Stimulated activated CD4-positive, alpha-beta T cell treated with anti-CD3 and anti-CD28 coated beads, Interleukin-4, amount 100 ng/mL, for 48 hours (primary cell): Measurements from ENCODE around the gene GGN.
"Not testable (repeated sequence)": the region's sequence is repeated elsewhere in the genome, so short reads cannot be mapped to it uniquely, and the experiment has no call there.

ENCODE experiments used
- DNase-seq, 2 donors: peaks; one replicate each; pipeline ENCODE4 v3.0.0-alpha.2; 2020; ENCODE audit warnings: low read depth in 2 of 2

Gene GGN

GRCh38 chr19:38387550-38388348 is at the start of gene GGN:
Gene GGN (minus strand): TSS chr19:38388034. CDS start chr19:38387261, 773 bp downstream.
- peak; percentile 81 to 89 for DNase-seq

GRCh38 chr19:38437295-38437694 is 49.5 kb upstream of the GGN start:
- DNase-seq = no peak

GRCh38 chr19:38434549-38435051 is 46.8 kb upstream of the GGN start:
- DNase-seq = no peak

- peak; percentile 49 to 51 for DNase-seq
Measured at GRCh38 chr19:38433268-38433733, 45.5 kb upstream of the GGN start, which contains the start of gene RYR1. Gene RYR1 (plus strand): TSS chr19:38433691. CDS start chr19:38433830, 139 bp downstream.

- DNase-seq = no peak
Measured at GRCh38 chr19:38430931-38431330, 43.1 kb upstream of the GGN start.

GRCh38 chr19:38429811-38430156 is 42.0 kb upstream of the GGN start:
- no peak for DNase-seq

- peak in 1 of 2 donors; percentile 37 for DNase-seq
Measured at GRCh38 chr19:38429055-38429810, 41.4 kb upstream of the GGN start.

- peak; percentile 45 to 63 for DNase-seq
Measured at GRCh38 chr19:38427035-38427677, 39.3 kb upstream of the GGN start.

- DNase-seq = peak; percentile 36 to 43
Measured at GRCh38 chr19:38425810-38426466, 38.1 kb upstream of the GGN start, which contains the start of gene RASGRP4. Gene RASGRP4 (minus strand): TSS chr19:38426219. CDS start chr19:38426091, 128 bp downstream.

GRCh38 chr19:38425222-38425809 is 37.5 kb upstream of the GGN start:
- DNase-seq = no peak

GRCh38 chr19:38424272-38424671 is 36.4 kb upstream of the GGN start:
- no peak for DNase-seq

GRCh38 chr19:38422438-38422837 is 34.6 kb upstream of the GGN start:
- DNase-seq = no peak

- DNase-seq = no peak
Measured at GRCh38 chr19:38421856-38422255, 34.0 kb upstream of the GGN start.

GRCh38 chr19:38420935-38421334 is 33.1 kb upstream of the GGN start:
- no peak for DNase-seq

- DNase-seq = peak; percentile 48 to 61
Measured at GRCh38 chr19:38417544-38418506, 30.0 kb upstream of the GGN start.

- DNase-seq = no peak
Measured at GRCh38 chr19:38417146-38417543, 29.3 kb upstream of the GGN start.

- DNase-seq = no peak
Measured at GRCh38 chr19:38413416-38413815, 25.6 kb upstream of the GGN start.

- no peak for DNase-seq
Measured at GRCh38 chr19:38412961-38413360, 25.1 kb upstream of the GGN start.

GRCh38 chr19:38412491-38412890 is 24.7 kb upstream of the GGN start:
- DNase-seq = no peak

- DNase-seq = not testable (repeated sequence)
Measured at GRCh38 chr19:38411898-38412297, 24.1 kb upstream of the GGN start.
